A549 treated with GW870086 at 1 μM for 4 hours (cell line): ENCODE results near the gene HAPSTR1. TPM values are rescaled to one million over a fixed set of nuclear protein-coding genes. Genes with fewer than 3 reads are reported as not detected.

ENCODE experiments used
- total RNA-seq: library from RNA; stranded (reverse); fragments of 200-300 nt; extraction: Qiagen RNA extraction; gene quantifications from 5 replicates; pipeline ENCODE4 v1.2.3, GENCODE V29; 2022; ENCODE audit warnings: low read depth

Gene HAPSTR1
- 23.1 to 27.2 TPM (median 24.5 TPM) in 5 replicates for total RNA-seq

GRCh38 chr16:9090960-9091866, at the start of gene HAPSTR1:
HAPSTR1 (plus strand) TSS chr16:9091644; CDS start chr16:9092045, 401 bp downstream.

Other genes starting within 250 kb of the HAPSTR1 start
- 139 to 166 TPM (median 162 TPM) in 5 replicates for gene CARHSP1, start 222.6 kb upstream of the HAPSTR1 start, total RNA-seq
- not detected in 5 replicates for gene LITAFD, start 209.3 kb upstream of the HAPSTR1 start, total RNA-seq
- 75.0 to 86.2 TPM (median 78.0 TPM) in 5 replicates for gene USP7, start 127.7 kb upstream of the HAPSTR1 start, total RNA-seq